HepG2 (cell line): ENCODE data around the gene BCAT1. TPM values are rescaled to one million over a fixed set of nuclear protein-coding genes. Genes with fewer than 3 reads are reported as not detected.

ENCODE experiments used
- AGO2 ChIP-seq: fragments of 200-400 bp; formaldehyde crosslinking; optimal IDR thresholded peaks from 2 replicates; pipeline ENCODE3; 2017; ENCODE audit warnings: mild to moderate bottlenecking, low read depth, low read length, moderate library complexity
- ARID2 ChIP-seq: sonication (generic); formaldehyde crosslinking; IDR thresholded peaks from 2 replicates; pipeline ENCODE4 v1.8.1; 2022; ENCODE audit warnings: mild to moderate bottlenecking, missing genetic modification reagents, borderline replicate concordance
- DR1 ChIP-seq: sonication (generic); formaldehyde crosslinking; IDR thresholded peaks from 2 replicates; pipeline ENCODE4 v1.8.0; 2021; ENCODE audit warnings: mild to moderate bottlenecking, missing genetic modification reagents, inconsistent platforms
- FOXP1 ChIP-seq, 2 experiments: fragments of 450-650 bp in 1 of 2; IDR thresholded peaks; 2 replicates each; pipeline ENCODE4 v1.6.1; 2017 to 2018; ENCODE audit warnings: antibody characterized with exemption in 1 of 2
- HNF4A ChIP-seq: sonication (generic); formaldehyde crosslinking; IDR thresholded peaks from 2 replicates; pipeline ENCODE4 v1.4.0; 2020; ENCODE audit warnings: missing genetic modification reagents
- IKZF4 ChIP-seq: sonication (generic); formaldehyde crosslinking; IDR thresholded peaks from 2 replicates; pipeline ENCODE4 v1.5.1; 2020; ENCODE audit warnings: borderline replicate concordance, mild to moderate bottlenecking, low read depth, missing genetic modification reagents; ENCODE audit errors: not compliant biosample characterization
- MYPOP ChIP-seq: sonication (generic); formaldehyde crosslinking; IDR thresholded peaks from 2 replicates; pipeline ENCODE4 v1.8.1; 2023; ENCODE audit warnings: mild to moderate bottlenecking, moderate library complexity, missing genetic modification reagents
- RFX5 ChIP-seq: IDR thresholded peaks from 2 replicates; pipeline ENCODE4 v1.6.1; 2011; ENCODE audit warnings: low read depth, low read length, improper control_type of control experiment
- SAP130 ChIP-seq: IDR thresholded peaks from 2 replicates; pipeline ENCODE4 v1.6.1; 2016; ENCODE audit warnings: low read depth
- SNAPC2 ChIP-seq: sonication (generic); formaldehyde crosslinking; IDR thresholded peaks from 2 replicates; pipeline ENCODE4 v1.8.1; 2022; ENCODE audit warnings: mild to moderate bottlenecking, missing genetic modification reagents
- SPEN ChIP-seq: sonication (generic); formaldehyde crosslinking; IDR thresholded peaks from 2 replicates; pipeline ENCODE4 v1.5.1; 2020; ENCODE audit warnings: low read depth, mild to moderate bottlenecking, missing genetic modification reagents
- TCF7 ChIP-seq: sonication (generic); IDR thresholded peaks from 2 replicates; pipeline ENCODE4 v1.6.1; 2016; ENCODE audit warnings: antibody characterized with exemption, low read depth
- ZNF264 ChIP-seq: sonication (generic); formaldehyde crosslinking; IDR thresholded peaks from 2 replicates; pipeline ENCODE4 v1.4.0; 2020; ENCODE audit warnings: missing genetic modification reagents
- ZNF354B ChIP-seq: sonication (generic); formaldehyde crosslinking; IDR thresholded peaks from 2 replicates; pipeline ENCODE4 v1.8.0; 2022; ENCODE audit warnings: mild to moderate bottlenecking, missing genetic modification reagents
- ZNF557 ChIP-seq: sonication (generic); formaldehyde crosslinking; IDR thresholded peaks from 2 replicates; pipeline ENCODE4 v1.4.0; 2020; ENCODE audit warnings: missing genetic modification reagents
- ZNF567 ChIP-seq: sonication (generic); formaldehyde crosslinking; IDR thresholded peaks from 2 replicates; pipeline ENCODE4 v1.8.1; 2023; ENCODE audit warnings: mild to moderate bottlenecking, missing genetic modification reagents, borderline replicate concordance
- ZNF577 ChIP-seq: sonication (generic); formaldehyde crosslinking; IDR thresholded peaks from 2 replicates; pipeline ENCODE4 v1.4.0; 2020; ENCODE audit warnings: mild to moderate bottlenecking, low read depth, missing genetic modification reagents, borderline replicate concordance
- ZNF605 ChIP-seq: sonication (generic); formaldehyde crosslinking; IDR thresholded peaks from 2 replicates; pipeline ENCODE4 v1.8.0; 2022; ENCODE audit warnings: mild to moderate bottlenecking, missing genetic modification reagents
- polyA plus RNA-seq, 8 experiments: library from polyadenylated mRNA; depleted of rRNA in 3 of 8; stranded (reverse) in 7 of 8; unstranded in 1 of 8; fragments of >200 nt; fragmentation: Illumina TruSeq in 4 of 8; extraction: Trizol in 4 of 8; gene quantifications; 2 replicates each; pipeline versions ENCODE4 v1.2.1 to v1.2.3, GENCODE V29; 2011 to 2016; ENCODE audit warnings: low read depth in 4 of 8, missing spikeins in 1 of 8, mixed read lengths in 1 of 8; ENCODE audit not compliant: insufficient read depth in 1 of 8
- total RNA-seq, 5 experiments: library from RNA; depleted of rRNA; stranded (reverse); fragments of >200 nt; fragmentation: Illumina TruSeq; extraction: Trizol; gene quantifications; 2 replicates each; pipeline ENCODE4 v1.2.3, GENCODE V29; 2016; ENCODE audit warnings: low read depth in 1 of 5
- TF ChIP-seq, protein P1 (sequence below): sonication (generic); formaldehyde crosslinking; IDR thresholded peaks from 2 replicates; pipeline ENCODE4 v1.4.0; 2020; ENCODE audit warnings: missing genetic modification reagents
- TF ChIP-seq, protein P2 (sequence below): IDR thresholded peaks from 2 replicates; pipeline ENCODE4 v1.6.1; 2016; ENCODE audit warnings: missing genetic modification reagents, missing compliant biosample characterization
- TF ChIP-seq, protein P3 (sequence below): IDR thresholded peaks from 2 replicates; pipeline ENCODE4 v1.6.1; 2016; ENCODE audit warnings: control low read depth

The BCAT1 gene
- total and polyA plus RNA-seq, 2 of the 13 experiments (the other 11 are each of a cell fraction or from before 2014, with no cell fraction given) = 8.0 to 75.5 TPM

- no peak for TF ChIP-seq SAP130 (CRISPR knock-in tag)
- no peak for TF ChIP-seq MYPOP (CRISPR knock-in tag)
- TF ChIP-seq, protein P1, sequence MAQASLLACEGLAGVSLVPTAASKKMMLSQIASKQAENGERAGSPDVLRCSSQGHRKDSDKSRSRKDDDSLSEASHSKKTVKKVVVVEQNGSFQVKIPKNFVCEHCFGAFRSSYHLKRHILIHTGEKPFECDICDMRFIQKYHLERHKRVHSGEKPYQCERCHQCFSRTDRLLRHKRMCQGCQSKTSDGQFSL (CRISPR knock-in tag) = no peak
- TF ChIP-seq ARID2 = peak; percentile 81; the same call in 1 of the 2 replicates
- no peak for TF ChIP-seq TCF7
- no peak for TF ChIP-seq ZNF567 (CRISPR knock-in tag)
- TF ChIP-seq SNAPC2 = 0 out of 2 replicates have a peak, but pooled peaks have one; percentile 41
- TF ChIP-seq, protein P2, sequence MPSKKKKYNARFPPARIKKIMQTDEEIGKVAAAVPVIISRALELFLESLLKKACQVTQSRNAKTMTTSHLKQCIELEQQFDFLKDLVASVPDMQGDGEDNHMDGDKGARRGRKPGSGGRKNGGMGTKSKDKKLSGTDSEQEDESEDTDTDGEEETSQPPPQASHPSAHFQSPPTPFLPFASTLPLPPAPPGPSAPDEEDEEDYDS = no peak; the same call in 1 of the 2 replicates
- peak; percentile 16; the same call in 1 of the 2 replicates for TF ChIP-seq SPEN (CRISPR knock-in tag)
- peak; percentile 1 for TF ChIP-seq IKZF4 (CRISPR knock-in tag)
- TF ChIP-seq RFX5 = no peak
- no peak for TF ChIP-seq DR1
- TF ChIP-seq ZNF605 (CRISPR knock-in tag) = no peak
- no peak for TF ChIP-seq ZNF577 (CRISPR knock-in tag)
- TF ChIP-seq, protein P3, sequence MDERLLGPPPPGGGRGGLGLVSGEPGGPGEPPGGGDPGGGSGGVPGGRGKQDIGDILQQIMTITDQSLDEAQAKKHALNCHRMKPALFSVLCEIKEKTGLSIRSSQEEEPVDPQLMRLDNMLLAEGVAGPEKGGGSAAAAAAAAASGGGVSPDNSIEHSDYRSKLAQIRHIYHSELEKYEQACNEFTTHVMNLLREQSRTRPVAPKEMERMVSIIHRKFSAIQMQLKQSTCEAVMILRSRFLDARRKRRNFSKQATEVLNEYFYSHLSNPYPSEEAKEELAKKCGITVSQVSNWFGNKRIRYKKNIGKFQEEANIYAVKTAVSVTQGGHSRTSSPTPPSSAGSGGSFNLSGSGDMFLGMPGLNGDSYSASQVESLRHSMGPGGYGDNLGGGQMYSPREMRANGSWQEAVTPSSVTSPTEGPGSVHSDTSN (CRISPR knock-in tag) = no peak
- TF ChIP-seq AGO2 = no peak
- no peak for TF ChIP-seq ZNF557 (CRISPR knock-in tag)
- no peak for TF ChIP-seq HNF4A (CRISPR knock-in tag)
- no peak for TF ChIP-seq FOXP1 (IDR thresholded peaks at IDR 0.05)
- no peak for TF ChIP-seq FOXP1 (CRISPR knock-in tag; IDR thresholded peaks at IDR 0.05)
- TF ChIP-seq ZNF264 (CRISPR knock-in tag) = no peak
- TF ChIP-seq ZNF354B (CRISPR knock-in tag) = 0 out of 2 replicates have a peak, but pooled peaks have one; percentile 17
These were observed 513 bp downstream of the BCAT1 start (continued) for GRCh38 chr12:24948420-24948756.
